ENCODE data around the gene RABL6.
"Not testable (repeated sequence)": the region's sequence is repeated elsewhere in the genome, so short reads cannot be mapped to it uniquely, and the experiment has no call there.

Gene RABL6

DNA sequence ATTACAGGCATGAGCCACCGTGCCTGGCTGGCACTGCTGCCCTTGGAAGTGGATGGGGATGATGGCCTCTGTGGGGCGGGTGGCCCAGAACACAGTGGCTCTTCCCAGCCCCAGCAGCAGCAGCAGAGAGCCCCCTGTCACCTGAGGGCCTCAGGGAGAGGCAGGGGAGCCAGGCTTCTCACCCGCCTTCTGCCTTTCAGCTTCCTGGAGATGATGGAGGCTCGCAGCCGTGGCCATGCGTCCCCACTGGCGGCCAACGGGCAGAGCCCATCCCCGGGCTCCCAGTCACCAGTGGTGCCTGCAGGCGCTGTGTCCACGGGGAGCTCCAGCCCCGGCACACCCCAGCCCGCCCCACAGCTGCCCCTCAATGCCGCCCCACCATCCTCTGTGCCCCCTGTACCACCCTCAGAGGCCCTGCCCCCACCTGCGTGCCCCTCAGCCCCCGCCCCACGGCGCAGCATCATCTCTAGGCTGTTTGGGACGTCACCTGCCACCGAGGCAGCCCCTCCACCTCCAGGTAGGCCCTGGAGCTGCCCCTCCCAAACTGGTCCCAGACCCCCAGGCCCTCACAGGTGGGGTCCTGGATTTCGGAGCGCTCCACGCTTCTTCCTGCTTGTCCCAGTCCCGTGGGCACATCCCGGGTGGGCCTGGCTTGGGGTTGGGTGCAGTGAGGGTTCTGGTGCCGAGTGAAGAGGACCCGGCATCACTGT lies 29.6 kb downstream of the RABL6 start:
- H3K36me3 ChIP-seq (ENCODE audit: control insufficient read depth in 5 of 5, insufficient read depth in 5 of 5, low read length in 5 of 5) = peaks cover 0 to 57% (median 37%) of the 10 kb centered on the region in 5 donors
- H3K4me3 ChIP-seq (ENCODE audit: low read depth in 1 of 5, low read length in 5 of 5) = no peak overlapping the region
- no peak overlapping the region for H3K27ac ChIP-seq (ENCODE audit: low read depth, low read length)
- peaks cover 0 to 12% (median 9%) of the 10 kb centered on the region in 5 donors for H3K4me1 ChIP-seq (ENCODE audit: control insufficient read depth in 5 of 5, insufficient read depth in 5 of 5, low read length in 5 of 5)
- no peak overlapping the region for H3K9ac ChIP-seq (ENCODE audit: low read length in 5 of 5)
- H3K27me3 ChIP-seq (ENCODE audit: control insufficient read depth in 5 of 5, insufficient read depth in 4 of 5, low read length in 5 of 5) = no peaks in the 10 kb centered on the region
- H3K9me3 ChIP-seq (ENCODE audit: control insufficient read depth in 5 of 5, low read length in 5 of 5) = no peaks in the 10 kb centered on the region

GRCh38 chr9:136837856-136838277 lies 30.1 kb downstream of the RABL6 start:
- Histone ChIP-seq H3K4me1 (ENCODE audit: control insufficient read depth in 5 of 5, insufficient read depth in 5 of 5, low read length in 5 of 5) (peaks cover 0 to 17% (median 13%) of the 10 kb centered on the region in 5 donors), H3K36me3 (ENCODE audit: control insufficient read depth in 5 of 5, insufficient read depth in 5 of 5, low read length in 5 of 5) (peaks cover 0 to 52% (median 32%) of the 10 kb centered on the region in 5 donors)
- H3K4me3 ChIP-seq (ENCODE audit: low read depth in 1 of 5, low read length in 5 of 5); H3K9ac ChIP-seq (ENCODE audit: low read length in 5 of 5); H3K9me3 ChIP-seq (ENCODE audit: control insufficient read depth in 5 of 5, low read length in 5 of 5); H3K27me3 ChIP-seq (ENCODE audit: control insufficient read depth in 5 of 5, insufficient read depth in 4 of 5, low read length in 5 of 5); H3K27ac ChIP-seq (ENCODE audit: low read depth, low read length): not testable (repeated sequence)

- Histone ChIP-seq H3K36me3 (ENCODE audit: control insufficient read depth in 5 of 5, insufficient read depth in 5 of 5, low read length in 5 of 5) (peaks cover 0 to 51% (median 32%) of the 10 kb centered on the region in 5 donors), H3K9me3 (ENCODE audit: control insufficient read depth in 5 of 5, low read length in 5 of 5) (no peaks in the 10 kb centered on the region), H3K4me3 (ENCODE audit: low read depth in 1 of 5, low read length in 5 of 5) (no peak overlapping the region), H3K27ac (ENCODE audit: low read depth, low read length) (no peak overlapping the region), H3K9ac (ENCODE audit: low read length in 5 of 5) (no peak overlapping the region), H3K4me1 (ENCODE audit: control insufficient read depth in 5 of 5, insufficient read depth in 5 of 5, low read length in 5 of 5) (peaks cover 0 to 23% (median 19%) of the 10 kb centered on the region in 5 donors), H3K27me3 (ENCODE audit: control insufficient read depth in 5 of 5, insufficient read depth in 4 of 5, low read length in 5 of 5) (no peaks in the 10 kb centered on the region)
Measured at GRCh38 chr9:136838314-136839228, 30.8 kb downstream of the RABL6 start.

DNA sequence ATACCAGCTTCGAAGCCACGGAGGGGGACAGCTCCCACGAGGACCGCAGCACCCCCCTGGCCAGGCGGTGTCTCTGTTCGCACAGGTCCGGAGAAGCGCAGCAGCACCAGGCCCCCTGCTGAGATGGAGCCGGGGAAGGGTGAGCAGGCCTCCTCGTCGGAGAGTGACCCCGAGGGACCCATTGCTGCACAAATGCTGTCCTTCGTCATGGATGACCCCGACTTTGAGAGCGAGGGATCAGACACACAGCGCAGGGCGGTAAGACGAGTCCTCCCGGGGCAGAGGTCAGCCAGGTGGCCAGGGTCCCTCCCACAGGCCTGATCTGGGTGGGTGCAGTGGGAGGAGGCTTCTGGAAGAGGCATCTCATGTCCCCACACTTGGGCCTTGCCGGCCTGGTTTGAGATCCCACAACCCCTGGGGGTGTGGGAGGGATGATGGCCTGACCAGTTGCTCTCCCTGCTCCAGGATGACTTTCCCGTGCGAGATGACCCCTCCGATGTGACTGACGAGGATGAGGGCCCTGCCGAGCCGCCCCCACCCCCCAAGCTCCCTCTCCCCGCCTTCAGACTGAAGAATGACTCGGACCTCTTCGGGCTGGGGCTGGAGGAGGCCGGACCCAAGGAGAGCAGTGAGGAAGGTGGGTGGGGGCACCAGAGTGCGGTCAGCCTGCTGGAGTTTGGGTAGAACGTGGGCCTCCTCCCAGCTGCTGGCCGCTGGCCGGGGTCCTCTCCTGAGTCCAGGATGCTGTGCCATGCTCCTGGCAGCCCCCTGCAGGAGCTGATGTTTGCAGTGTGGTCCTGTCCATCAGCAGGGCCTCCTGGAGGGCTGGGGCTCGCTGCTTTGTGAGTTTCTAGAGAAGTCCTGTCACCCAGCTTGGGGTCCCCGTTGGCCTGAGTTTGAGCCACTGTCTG lies 31.7 kb downstream of the RABL6 start:
- Histone ChIP-seq H3K4me3 (ENCODE audit: low read depth in 1 of 5, low read length in 5 of 5) (no peak overlapping the region), H3K27ac (ENCODE audit: low read depth, low read length) (no peak overlapping the region), H3K36me3 (ENCODE audit: control insufficient read depth in 5 of 5, insufficient read depth in 5 of 5, low read length in 5 of 5) (peaks cover 0 to 48% (median 28%) of the 10 kb centered on the region in 5 donors), H3K27me3 (ENCODE audit: control insufficient read depth in 5 of 5, insufficient read depth in 4 of 5, low read length in 5 of 5) (no peaks in the 10 kb centered on the region), H3K4me1 (ENCODE audit: control insufficient read depth in 5 of 5, insufficient read depth in 5 of 5, low read length in 5 of 5) (peaks cover 0 to 32% (median 20%) of the 10 kb centered on the region in 5 donors), H3K9ac (ENCODE audit: low read length in 5 of 5) (no peak overlapping the region), H3K9me3 (ENCODE audit: control insufficient read depth in 5 of 5, low read length in 5 of 5) (no peaks in the 10 kb centered on the region)

DNA sequence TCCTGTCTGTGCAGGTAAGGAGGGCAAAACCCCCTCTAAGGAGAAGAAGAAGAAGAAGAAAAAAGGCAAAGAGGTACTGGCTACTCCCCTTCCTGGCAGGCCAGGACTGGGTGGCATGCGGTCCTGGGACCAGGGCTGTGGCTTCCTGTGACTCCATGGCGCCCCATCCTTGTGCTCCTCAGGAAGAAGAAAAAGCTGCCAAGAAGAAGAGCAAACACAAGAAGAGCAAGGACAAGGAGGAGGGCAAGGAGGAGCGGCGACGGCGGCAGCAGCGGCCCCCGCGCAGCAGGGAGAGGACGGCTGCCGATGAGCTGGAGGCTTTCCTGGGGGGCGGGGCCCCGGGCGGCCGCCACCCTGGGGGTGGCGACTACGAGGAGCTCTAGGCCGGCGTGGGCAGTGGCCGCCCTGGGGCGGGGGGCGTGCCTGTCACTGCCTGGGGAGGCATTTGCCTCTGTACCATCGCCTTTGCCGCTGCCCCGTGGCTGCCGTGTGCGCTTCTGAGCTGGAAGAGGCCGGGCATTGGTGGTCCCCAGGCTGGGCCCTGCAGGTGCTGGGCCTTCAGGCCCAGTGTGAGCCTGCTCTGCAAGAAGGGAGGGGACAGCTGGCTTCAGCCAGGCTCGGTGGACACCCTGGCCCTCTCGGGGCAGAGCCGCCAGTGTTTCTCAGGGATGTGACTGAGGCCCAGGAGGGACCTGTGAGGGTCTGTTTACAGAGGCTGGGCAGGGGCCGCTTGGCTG lies 32.6 kb downstream of the RABL6 start:
- Histone ChIP-seq H3K27ac (ENCODE audit: low read depth, low read length) (no peak overlapping the region), H3K9ac (ENCODE audit: low read length in 5 of 5) (no peak overlapping the region), H3K9me3 (ENCODE audit: control insufficient read depth in 5 of 5, low read length in 5 of 5) (no peaks in the 10 kb centered on the region), H3K27me3 (ENCODE audit: control insufficient read depth in 5 of 5, insufficient read depth in 4 of 5, low read length in 5 of 5) (peaks cover 0 to 4% (median 3%) of the 10 kb centered on the region in 5 donors), H3K4me1 (ENCODE audit: control insufficient read depth in 5 of 5, insufficient read depth in 5 of 5, low read length in 5 of 5) (peaks cover 0 to 32% (median 20%) of the 10 kb centered on the region in 5 donors), H3K36me3 (ENCODE audit: control insufficient read depth in 5 of 5, insufficient read depth in 5 of 5, low read length in 5 of 5) (peaks cover 0 to 46% (median 28%) of the 10 kb centered on the region in 5 donors), H3K4me3 (ENCODE audit: low read depth in 1 of 5, low read length in 5 of 5) (no peak overlapping the region)

DNA sequence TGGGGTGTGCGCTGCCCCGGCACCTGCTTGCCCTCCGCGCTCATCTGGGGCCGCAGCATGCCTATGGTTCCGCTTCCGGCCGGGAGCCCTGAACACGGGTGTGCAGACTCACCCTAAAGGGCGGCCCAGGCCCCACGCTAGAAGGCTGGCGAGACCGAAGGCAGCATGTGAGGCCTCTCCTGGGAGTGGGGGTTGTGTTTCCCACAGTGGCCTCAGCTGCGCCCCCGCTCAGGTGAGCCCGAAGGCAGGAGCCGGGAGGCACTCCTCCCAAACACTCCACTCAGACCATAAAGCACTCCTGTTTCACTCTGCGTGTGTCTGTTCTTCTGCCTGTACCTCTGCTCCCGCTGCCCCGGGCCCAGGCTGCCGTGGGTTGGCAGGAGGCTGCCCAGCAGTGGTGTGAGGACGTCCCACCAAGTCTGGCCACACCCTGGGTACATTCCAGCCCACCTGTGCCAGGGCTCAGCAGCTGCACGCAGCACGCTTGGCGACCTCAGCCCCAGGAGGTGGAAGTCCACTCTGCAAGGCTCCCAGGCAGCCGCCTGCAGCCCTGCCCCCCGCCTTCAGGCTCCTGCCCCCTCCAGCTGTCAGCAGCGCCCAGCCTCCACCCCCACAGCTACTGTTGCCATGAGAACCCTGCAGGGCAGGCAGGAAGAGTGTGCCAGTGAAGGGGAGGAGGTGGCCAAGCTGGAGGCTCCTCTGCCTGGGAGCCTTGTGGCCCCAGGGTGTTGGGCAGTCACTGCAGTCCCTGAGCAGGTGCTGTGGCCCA lies 33.3 kb downstream of the RABL6 start:
- no peak overlapping the region for H3K9ac ChIP-seq (ENCODE audit: low read length in 5 of 5)
- H3K4me1 ChIP-seq (ENCODE audit: control insufficient read depth in 5 of 5, insufficient read depth in 5 of 5, low read length in 5 of 5) = peaks cover 0 to 32% (median 20%) of the 10 kb centered on the region in 5 donors
- peaks cover 0 to 11% (median 9%) of the 10 kb centered on the region in 5 donors for H3K27me3 ChIP-seq (ENCODE audit: control insufficient read depth in 5 of 5, insufficient read depth in 4 of 5, low read length in 5 of 5)
- H3K9me3 ChIP-seq (ENCODE audit: control insufficient read depth in 5 of 5, low read length in 5 of 5) = no peaks in the 10 kb centered on the region
- peaks cover 0 to 38% (median 24%) of the 10 kb centered on the region in 5 donors for H3K36me3 ChIP-seq (ENCODE audit: control insufficient read depth in 5 of 5, insufficient read depth in 5 of 5, low read length in 5 of 5)
- no peak overlapping the region for H3K4me3 ChIP-seq (ENCODE audit: low read depth in 1 of 5, low read length in 5 of 5)
- no peak overlapping the region for H3K27ac ChIP-seq (ENCODE audit: low read depth, low read length)

- Histone ChIP-seq H3K4me1 (ENCODE audit: control insufficient read depth in 5 of 5, insufficient read depth in 5 of 5, low read length in 5 of 5) (peaks cover 0 to 37% (median 26%) of the 10 kb centered on the region in 5 donors), H3K4me3 (ENCODE audit: low read depth in 1 of 5, low read length in 5 of 5) (peak overlapping the region in 2 of 5 donors; percentile 58 to 65), H3K36me3 (ENCODE audit: control insufficient read depth in 5 of 5, insufficient read depth in 5 of 5, low read length in 5 of 5) (peaks cover 0 to 33% (median 19%) of the 10 kb centered on the region in 5 donors), H3K27me3 (ENCODE audit: control insufficient read depth in 5 of 5, insufficient read depth in 4 of 5, low read length in 5 of 5) (peaks cover 3 to 18% (median 15%) of the 10 kb centered on the region in 5 donors)
- H3K9ac ChIP-seq (ENCODE audit: low read length in 5 of 5); H3K27ac ChIP-seq (ENCODE audit: low read depth, low read length); H3K9me3 ChIP-seq (ENCODE audit: control insufficient read depth in 5 of 5, low read length in 5 of 5): not testable (repeated sequence)
Measured at GRCh38 chr9:136841646-136842379, 34.1 kb downstream of the RABL6 start.

- Histone ChIP-seq H3K4me3 (ENCODE audit: low read depth in 1 of 5, low read length in 5 of 5) (peak within 1 kb of the TSS in 4 of 5 donors; percentile 17 to 65 (median 57)), H3K9ac (ENCODE audit: low read length in 5 of 5) (peak within 1 kb of the TSS in 2 of 5 donors; percentile 35 to 58), H3K36me3 (ENCODE audit: control insufficient read depth in 5 of 5, insufficient read depth in 5 of 5, low read length in 5 of 5) (peaks cover 0 to 31% (median 19%) of the 10 kb centered on the region in 5 donors), H3K27me3 (ENCODE audit: control insufficient read depth in 5 of 5, insufficient read depth in 4 of 5, low read length in 5 of 5) (peaks cover 3 to 18% (median 17%) of the 10 kb centered on the region in 5 donors), H3K4me1 (ENCODE audit: control insufficient read depth in 5 of 5, insufficient read depth in 5 of 5, low read length in 5 of 5) (peaks cover 0 to 41% (median 26%) of the 10 kb centered on the region in 5 donors)
- not testable (repeated sequence) for H3K9me3 ChIP-seq (ENCODE audit: control insufficient read depth in 5 of 5, low read length in 5 of 5); H3K27ac ChIP-seq (ENCODE audit: low read depth, low read length)
Measured at GRCh38 chr9:136842380-136842948, 34.7 kb downstream of the RABL6 start, which contains the start of gene AJM1. TSS of gene AJM1 (plus strand) at chr9:136842478. CDS start at chr9:136844415, 1,937 bp downstream.

Data from subcutaneous abdominal adipose tissue (tissue), 5 donors.